ENCODE results near the gene ACMSD. TPM values are rescaled to one million over a fixed set of nuclear protein-coding genes. Genes with fewer than 3 reads are reported as not detected.

The ACMSD gene
- total RNA-seq, 1 experiment from 2014 or later = not detected

- Histone ChIP-seq H3K27ac (ENCODE audit: low read length) (peak overlapping the region; percentile 93), H3K79me2 (ENCODE audit: low read length) (no peaks in the 10 kb centered on the region), H3K4me1 (ENCODE audit: insufficient read depth, low read length) (peaks cover 45% of the 10 kb centered on the region), H3K9ac (ENCODE audit: low read length) (peak overlapping the region; percentile 59), H3K4me2 (ENCODE audit: low read length) (peak overlapping the region; percentile 52), H4K20me1 (ENCODE audit: low read length) (no peaks in the 10 kb centered on the region), H3K9me2 (replicated peaks; ENCODE audit: low read length) (no peaks in the 10 kb centered on the region), H2AFZ (ENCODE audit: low read length) (no peak overlapping the region), H3K36me3 (ENCODE audit: low read depth, low read length) (no peaks in the 10 kb centered on the region), H3K27me3 (ENCODE audit: low read length) (no peaks in the 10 kb centered on the region), H3F3A (ENCODE audit: low read length, unreplicated experiment) (peaks cover 4% of the 10 kb centered on the region), H3K9me3 (ENCODE audit: low read length) (no peaks in the 10 kb centered on the region), H3K4me3 (ENCODE audit: low read length) (no peak overlapping the region)
- ATAC-seq = no peak
- TF ChIP-seq CTCF (conservative IDR thresholded peaks at IDR 0.05; ENCODE audit: low read depth, low read length) = no peak
- TF ChIP-seq EZH2 (IDR thresholded peaks at IDR 0.05; ENCODE audit: low read length, unreplicated experiment) = no peak
- no peak for TF ChIP-seq EZH2phosphoT487 (IDR thresholded peaks at IDR 0.05; ENCODE audit: borderline replicate concordance, low read length)
- no TSS peak for BruUV-seq (replicated peaks)
- CTCF ChIA-PET = no interaction called here
- POLR2A ChIA-PET (ENCODE audit: unreplicated experiment) = no interaction called here
- intact Hi-C loops (cut with micrococcal nuclease) = loop anchor here (5.0 kb wide), 1 partner anchor 36 kb away; no protein-coding TSS in a partner anchor
- peak; percentile 49 for DNase-seq
Observed at GRCh38 chr2:134842930-134843490, 4.6 kb downstream of the ACMSD start.

GRCh38 chr2:134843968-134844367, 5.6 kb downstream of the ACMSD start:
- Histone ChIP-seq H3K9ac (ENCODE audit: low read length) (peak overlapping the region; percentile 59), H4K20me1 (ENCODE audit: low read length) (no peaks in the 10 kb centered on the region), H3F3A (ENCODE audit: low read length, unreplicated experiment) (peaks cover 4% of the 10 kb centered on the region), H3K4me2 (ENCODE audit: low read length) (peak overlapping the region; percentile 52), H3K36me3 (ENCODE audit: low read depth, low read length) (no peaks in the 10 kb centered on the region), H3K79me2 (ENCODE audit: low read length) (no peaks in the 10 kb centered on the region), H3K4me3 (ENCODE audit: low read length) (peak overlapping the region; percentile 31; the same call in 1 of the 2 replicates), H3K27me3 (ENCODE audit: low read length) (no peaks in the 10 kb centered on the region), H3K9me2 (replicated peaks; ENCODE audit: low read length) (no peaks in the 10 kb centered on the region), H3K27ac (ENCODE audit: low read length) (peak overlapping the region; percentile 93), H2AFZ (ENCODE audit: low read length) (no peak overlapping the region), H3K4me1 (ENCODE audit: insufficient read depth, low read length) (peaks cover 39% of the 10 kb centered on the region), H3K9me3 (ENCODE audit: low read length) (no peaks in the 10 kb centered on the region)
- intact Hi-C loops (cut with micrococcal nuclease) = loop anchor here (2.0 to 5.0 kb wide), 2 partner anchors 23 to 37 kb away; no protein-coding TSS in a partner anchor
- POLR2A ChIA-PET (ENCODE audit: unreplicated experiment) = no interaction called here
- DNase-seq (peak; percentile 88), ATAC-seq (peak; percentile 81)
- no peak for TF ChIP-seq EZH2 (IDR thresholded peaks at IDR 0.05; ENCODE audit: low read length, unreplicated experiment)
- TF ChIP-seq EZH2phosphoT487 (IDR thresholded peaks at IDR 0.05; ENCODE audit: borderline replicate concordance, low read length) = no peak
- no peak for TF ChIP-seq CTCF (conservative IDR thresholded peaks at IDR 0.05; ENCODE audit: low read depth, low read length)
- CTCF ChIA-PET = no interaction called here
- BruUV-seq (replicated peaks) = no TSS peak

GRCh38 chr2:134845028-134845427, 6.6 kb downstream of the ACMSD start:
- Histone ChIP-seq H3K9me3 (ENCODE audit: low read length) (no peaks in the 10 kb centered on the region), H3K4me2 (ENCODE audit: low read length) (peak overlapping the region; percentile 52), H3K4me3 (ENCODE audit: low read length) (no peak overlapping the region), H2AFZ (ENCODE audit: low read length) (no peak overlapping the region), H3F3A (ENCODE audit: low read length, unreplicated experiment) (peaks cover 4% of the 10 kb centered on the region), H3K9ac (ENCODE audit: low read length) (peak overlapping the region; percentile 50), H3K79me2 (ENCODE audit: low read length) (no peaks in the 10 kb centered on the region), H3K4me1 (ENCODE audit: insufficient read depth, low read length) (peaks cover 39% of the 10 kb centered on the region), H3K36me3 (ENCODE audit: low read depth, low read length) (no peaks in the 10 kb centered on the region), H3K9me2 (replicated peaks; ENCODE audit: low read length) (no peaks in the 10 kb centered on the region), H3K27ac (ENCODE audit: low read length) (peak overlapping the region; percentile 93), H3K27me3 (ENCODE audit: low read length) (no peaks in the 10 kb centered on the region), H4K20me1 (ENCODE audit: low read length) (no peaks in the 10 kb centered on the region)
- intact Hi-C loops (cut with micrococcal nuclease) = loop anchor here (2.0 kb wide), 1 partner anchor 22 kb away; no protein-coding TSS in a partner anchor
- ChIA-PET CTCF (interaction anchor here (0.7 kb wide), 1 partner anchor 279 kb away, joined by 14 read pairs; no protein-coding TSS in a partner anchor), POLR2A (ENCODE audit: unreplicated experiment) (interaction anchor here (0.6 kb wide), 1 partner anchor 27 kb away, joined by 20 read pairs; no protein-coding TSS in a partner anchor)
- DNase-seq (no peak), ATAC-seq (no peak)
- BruUV-seq (replicated peaks) = no TSS peak
- no peak for TF ChIP-seq EZH2 (IDR thresholded peaks at IDR 0.05; ENCODE audit: low read length, unreplicated experiment)
- TF ChIP-seq CTCF (conservative IDR thresholded peaks at IDR 0.05; ENCODE audit: low read depth, low read length) = no peak
- no peak for TF ChIP-seq EZH2phosphoT487 (IDR thresholded peaks at IDR 0.05; ENCODE audit: borderline replicate concordance, low read length)

Data from PC-3 (cell line).